Epithelial cell of prostate (primary cell): Measurements from ENCODE around the gene PRSS53.
"Not testable (repeated sequence)": the region's sequence is repeated elsewhere in the genome, so short reads cannot be mapped to it uniquely, and the experiment has no call there.

Experiments
- DNase-seq: peaks from one replicate; pipeline ENCODE4 v3.0.0-alpha.2; 2011; ENCODE audit warnings: low read depth, low spot score
- H3K27ac ChIP-seq: fragments of 450-650 bp; 2 replicates; pipeline ENCODE4 v1.5.1; 2017; ENCODE audit warnings: mild to moderate bottlenecking

Gene PRSS53

DNA sequence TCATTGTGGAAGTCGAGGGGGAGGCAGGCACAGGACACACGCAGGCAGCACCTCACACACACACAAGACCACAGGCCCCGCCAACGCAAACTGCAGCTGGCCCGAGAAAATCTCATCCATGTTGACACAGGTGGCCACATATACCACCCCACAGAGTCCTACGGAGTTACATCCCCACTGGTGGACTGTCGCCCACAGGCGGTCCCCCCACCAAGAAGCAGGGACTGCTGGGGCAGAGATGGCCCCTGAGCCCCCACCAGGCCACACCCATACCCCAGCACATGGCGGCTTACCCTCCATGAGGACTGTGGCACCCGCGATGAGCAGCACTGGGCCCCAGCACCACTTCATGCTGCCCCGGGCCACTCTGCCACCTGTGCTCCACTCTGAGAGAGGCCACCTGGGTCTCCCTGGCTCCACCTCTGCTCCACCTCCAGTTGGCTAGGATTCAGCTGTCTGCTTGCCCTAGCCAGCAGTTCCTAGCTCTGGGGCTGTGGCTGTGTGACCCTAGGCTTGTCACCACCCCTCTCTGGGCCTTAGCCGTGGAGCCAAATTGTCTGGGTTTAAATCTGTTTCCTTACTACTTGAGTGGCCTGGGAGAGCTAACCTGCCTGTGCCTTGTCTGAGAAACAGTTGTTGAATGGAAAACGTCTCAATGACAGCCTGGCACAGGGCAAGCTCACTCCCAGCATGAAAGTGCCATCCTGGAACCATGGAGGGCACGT lies at the start of gene PRSS53:
TSS of gene PRSS53 (minus strand) at position 485 of the 725 bp plus-strand sequence. CDS start at position 351, 134 bp downstream.
- no peak within 1 kb of the TSS for H3K27ac ChIP-seq

DNA sequence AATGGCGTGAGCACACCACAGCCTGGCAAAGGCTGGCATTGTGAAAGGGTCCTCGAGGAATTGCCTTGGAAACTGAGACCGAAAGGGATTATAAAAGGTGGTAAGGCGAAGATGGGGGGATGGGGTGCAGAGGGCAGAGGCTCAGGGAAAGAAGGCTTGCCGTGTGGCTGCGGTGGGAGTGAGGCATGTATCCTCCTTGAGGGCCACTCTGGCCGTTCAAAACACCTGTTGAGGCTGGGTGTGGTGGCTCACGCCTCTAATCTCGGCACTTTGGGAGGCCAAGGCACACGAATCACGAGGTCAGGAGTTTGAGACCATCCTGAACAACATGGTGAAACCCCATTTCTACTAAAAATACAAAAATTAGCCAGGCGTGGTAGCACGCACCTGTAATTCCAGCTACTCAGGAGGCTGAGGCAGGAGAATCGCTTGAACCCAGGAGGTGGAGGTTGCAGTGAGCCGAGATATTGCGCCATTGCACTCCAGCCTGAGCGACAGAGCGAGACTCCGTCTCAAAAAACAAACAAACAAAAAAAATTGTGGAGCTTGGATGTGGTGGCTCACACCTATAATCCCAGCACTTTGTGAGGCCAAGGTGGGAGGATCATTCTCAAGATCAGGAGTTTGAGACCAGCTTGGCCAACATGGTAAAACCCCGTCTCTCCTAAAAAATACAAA lies 48.2 kb upstream of the PRSS53 start:
- not testable (repeated sequence) for H3K27ac ChIP-seq, DNase-seq

More for the DNA sequence above, at the start of gene PRSS53:
- no peak for DNase-seq

DNA sequence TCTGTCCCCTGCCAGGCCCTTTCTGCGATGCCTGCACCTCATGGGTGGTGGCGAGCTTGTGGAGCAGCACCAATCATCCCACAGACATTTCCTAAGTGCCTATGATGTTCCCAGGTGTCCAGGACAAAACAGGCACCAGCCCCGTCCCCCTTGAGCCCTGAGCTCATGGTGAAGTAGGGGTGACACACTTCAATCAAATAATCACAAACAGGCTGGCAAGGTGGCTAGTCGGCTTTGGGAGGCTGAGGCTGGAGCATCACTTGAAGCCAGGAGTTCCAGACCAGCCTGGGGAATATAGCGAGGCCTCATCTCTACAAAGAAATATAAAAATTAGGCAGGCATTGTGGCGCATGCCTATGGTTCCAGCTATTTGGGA lies 47.5 kb upstream of the PRSS53 start:
- DNase-seq: no peak
- H3K27ac ChIP-seq: no peak overlapping the region

DNA sequence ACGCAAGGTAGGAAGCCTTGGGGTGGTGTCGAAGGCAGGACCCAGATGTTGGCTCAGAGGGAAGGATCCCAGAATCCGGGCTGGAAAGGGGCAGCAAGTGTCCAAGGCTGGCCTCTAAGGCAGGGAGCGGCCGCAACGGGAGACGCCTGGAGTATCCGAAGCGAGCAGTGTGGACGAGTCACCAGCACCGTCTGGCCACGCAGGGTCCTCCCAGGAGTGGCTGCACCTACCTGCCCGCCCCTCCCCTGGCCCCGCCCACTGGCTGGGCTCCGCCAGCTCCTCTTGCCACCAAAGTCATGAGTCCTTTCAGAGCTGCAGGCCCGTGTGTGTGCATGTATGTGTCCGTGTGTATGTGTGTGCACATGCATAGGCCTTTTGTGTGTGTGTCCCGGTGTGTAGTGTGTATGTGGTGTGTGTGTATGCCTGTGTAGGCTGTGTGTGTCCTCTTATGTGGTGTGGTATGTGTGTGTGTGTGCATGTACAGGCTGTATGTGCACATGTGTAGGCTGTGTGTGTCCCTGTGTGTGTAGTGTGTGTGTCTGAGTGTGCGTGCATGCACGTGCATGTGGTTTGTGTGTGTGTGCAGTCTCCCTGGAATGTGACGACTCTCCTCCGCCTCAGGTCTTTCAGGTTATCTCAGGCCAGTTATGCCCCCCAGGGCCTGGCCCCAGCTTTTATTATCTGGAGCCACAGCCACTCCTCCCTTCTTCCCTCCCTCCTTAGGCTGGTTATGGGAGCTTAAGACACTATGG lies 47.0 kb upstream of the PRSS53 start, which contains the start of gene PRSS8:
TSS of gene PRSS8 (minus strand) at position 193 of the 752 bp plus-strand sequence. CDS start 229 bp downstream, outside the sequence.
- H3K27ac ChIP-seq: peak within 1 kb of the TSS; percentile 96
- DNase-seq: no peak

DNA sequence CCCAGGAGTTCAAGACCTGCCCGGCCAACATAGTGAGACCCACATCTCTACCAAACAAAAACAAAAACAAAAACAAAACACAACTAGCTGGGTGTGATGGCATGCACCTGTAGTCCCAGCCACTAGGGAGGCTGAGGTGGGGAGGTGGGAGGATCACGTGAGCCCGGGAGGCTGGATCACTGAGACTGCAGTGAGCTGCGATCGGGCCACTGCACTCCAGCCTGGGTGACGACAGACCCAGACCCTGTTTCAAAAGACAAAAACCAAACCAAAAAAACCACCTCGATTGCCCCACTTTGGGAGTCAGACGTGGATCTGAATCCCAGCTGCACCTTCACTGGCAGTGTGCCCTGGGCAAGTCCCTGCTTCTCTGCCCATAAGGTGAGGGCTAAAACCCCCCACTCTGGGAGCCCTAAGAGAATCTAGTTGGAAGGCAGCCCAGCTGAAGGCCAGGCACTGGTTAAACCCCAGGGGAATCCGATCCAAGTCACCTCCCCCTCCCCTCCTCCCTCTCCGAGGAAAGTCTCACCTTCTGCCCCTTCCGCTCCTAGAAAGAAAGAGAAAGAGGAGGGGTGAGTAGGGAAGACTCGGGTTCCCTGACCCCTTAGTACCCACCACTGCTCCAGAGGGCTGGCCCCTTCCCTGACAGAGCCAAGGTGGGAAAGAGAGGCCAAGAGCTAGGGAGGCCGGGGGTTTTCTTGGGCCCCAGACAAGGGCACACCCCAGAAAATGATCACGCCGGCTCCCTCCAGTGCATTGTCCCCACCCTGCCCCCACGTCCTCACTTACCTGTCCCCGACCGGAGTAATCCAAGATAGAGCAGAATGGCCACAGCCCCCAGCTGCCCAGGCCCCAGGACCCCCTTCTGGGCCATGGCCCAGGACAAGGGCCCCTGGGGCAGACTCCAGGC lies 46.1 kb upstream of the PRSS53 start:
- H3K27ac ChIP-seq: peak overlapping the region; percentile 96
- DNase-seq: no peak

DNA sequence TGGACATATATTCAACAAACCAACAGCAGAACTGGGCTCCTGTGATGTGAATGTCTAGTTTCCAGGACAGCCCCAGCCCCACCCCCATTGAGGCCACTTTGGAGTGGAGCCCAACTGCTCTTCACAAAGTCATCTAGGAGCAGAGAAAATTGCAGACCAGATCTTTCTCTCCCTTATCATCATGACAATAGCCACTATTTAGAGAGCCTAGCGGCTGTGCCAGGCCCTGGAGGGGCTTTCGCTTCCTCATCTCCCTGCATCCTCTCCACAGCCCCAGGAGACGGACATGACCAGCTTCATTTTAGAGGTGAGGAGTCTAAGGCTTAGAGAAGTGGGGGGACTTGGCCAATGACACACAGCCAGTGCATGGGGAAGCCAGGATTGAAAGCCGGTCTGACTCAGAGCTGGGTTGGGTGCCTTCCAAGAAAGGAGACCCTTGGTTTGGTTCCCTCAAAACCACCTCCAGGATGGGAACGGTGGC lies 45.4 kb upstream of the PRSS53 start:
- no peak for DNase-seq
- H3K27ac ChIP-seq: peak overlapping the region; percentile 96

DNA sequence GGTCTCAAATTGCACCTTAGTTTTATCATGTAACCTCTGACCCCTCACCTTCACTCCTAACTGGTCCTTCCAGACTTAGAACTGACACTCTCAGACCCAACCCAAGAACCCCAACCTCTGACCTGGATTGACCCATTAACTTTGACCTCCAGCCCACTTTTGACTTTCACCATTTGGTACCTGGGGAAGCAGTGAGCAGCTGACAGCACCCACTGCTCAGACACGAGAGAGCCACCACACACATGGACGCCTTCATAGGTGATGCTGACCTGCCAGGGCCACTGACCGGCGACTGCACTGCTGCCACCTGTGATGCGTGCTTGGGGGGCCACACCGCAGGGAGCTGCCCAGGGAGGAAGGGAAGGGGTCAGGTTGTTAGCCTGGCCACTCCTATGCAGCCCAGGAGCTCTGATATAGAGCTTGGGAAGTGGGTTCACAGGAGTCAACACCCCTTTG lies 44.3 kb upstream of the PRSS53 start:
- peak overlapping the region; percentile 96 for H3K27ac ChIP-seq
- no peak for DNase-seq

DNA sequence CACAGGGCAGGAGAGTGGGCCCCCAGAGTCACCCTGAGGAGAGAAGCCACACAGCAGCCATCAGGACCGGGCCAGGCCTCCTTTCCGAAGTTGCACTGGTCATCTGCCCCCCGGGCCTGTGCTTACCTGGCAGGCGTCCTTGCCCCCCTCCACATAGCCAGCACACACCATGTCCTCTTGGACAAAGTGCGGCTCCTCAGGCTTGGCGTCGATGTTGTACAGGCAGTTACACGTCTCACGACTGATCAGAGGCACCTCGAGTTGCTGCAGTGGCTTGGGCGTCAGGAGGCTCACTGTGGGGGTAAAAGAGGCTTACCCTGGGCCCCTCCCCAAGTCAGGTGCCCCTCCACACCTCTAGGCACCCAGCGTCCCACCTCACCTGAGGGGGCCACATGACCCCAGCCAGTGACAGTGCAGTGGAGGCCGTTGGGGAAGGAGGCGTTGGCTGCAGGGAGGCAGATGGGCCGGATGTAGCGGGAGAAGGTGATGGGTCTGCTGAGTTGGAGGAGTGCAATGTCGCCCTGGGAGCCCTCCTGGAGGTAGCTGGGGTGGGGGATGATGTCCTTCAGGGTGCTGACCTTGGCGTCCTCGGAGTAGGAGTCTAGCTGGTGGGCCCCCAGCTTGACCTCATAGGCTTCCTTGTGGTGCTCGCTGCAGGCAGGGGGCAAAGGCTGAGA lies 43.7 kb upstream of the PRSS53 start:
- H3K27ac ChIP-seq: peak overlapping the region; percentile 96

DNA sequence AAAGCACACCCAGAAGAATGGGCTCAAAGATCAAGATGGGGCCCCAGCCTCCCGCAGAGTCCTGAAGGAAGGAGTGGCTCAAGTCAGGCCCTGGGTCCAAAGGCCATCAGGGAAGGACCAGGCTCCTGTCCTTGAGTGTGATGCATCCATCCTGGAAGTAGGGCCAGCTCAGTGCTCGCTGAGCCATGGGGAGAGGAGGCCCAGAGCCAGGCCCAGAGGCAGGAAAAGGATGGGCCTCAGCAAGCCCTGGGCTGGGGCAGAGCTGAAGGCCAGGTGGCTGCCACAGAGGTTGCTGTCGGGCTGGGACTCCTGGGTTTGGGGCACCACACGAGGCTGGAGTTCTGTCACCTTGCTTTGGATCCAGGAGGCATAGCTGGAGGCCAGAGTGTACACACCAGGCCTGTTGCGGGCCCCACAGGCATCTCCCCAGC lies 43.1 kb upstream of the PRSS53 start:
- peak overlapping the region; percentile 96 for H3K27ac ChIP-seq

More for the DNA sequence above, 43.7 kb upstream of the PRSS53 start:
- DNase-seq: no peak

DNA sequence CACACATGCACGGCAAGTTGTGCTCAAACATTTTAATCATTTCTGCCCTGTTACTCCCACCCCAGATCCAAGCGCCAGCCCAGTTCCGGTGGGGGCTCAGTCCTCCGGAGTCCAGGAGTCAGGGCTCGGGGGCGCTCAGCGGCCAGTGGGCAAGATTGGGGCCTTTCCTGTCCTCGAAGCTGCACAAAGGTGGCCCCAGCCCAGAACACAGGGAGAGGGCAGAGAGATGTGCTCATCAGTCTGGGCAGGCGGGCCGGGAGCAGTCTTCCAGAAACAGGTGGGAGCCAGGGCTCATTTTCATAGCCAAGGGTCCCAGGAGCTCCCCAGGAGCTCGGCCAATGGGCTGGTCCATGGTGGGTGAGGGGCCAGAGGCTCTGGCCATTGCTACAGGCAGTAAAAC lies 42.7 kb upstream of the PRSS53 start:
- peak overlapping the region; percentile 96 for H3K27ac ChIP-seq
- DNase-seq: no peak

More for the DNA sequence above, 43.1 kb upstream of the PRSS53 start:
- no peak for DNase-seq

DNA sequence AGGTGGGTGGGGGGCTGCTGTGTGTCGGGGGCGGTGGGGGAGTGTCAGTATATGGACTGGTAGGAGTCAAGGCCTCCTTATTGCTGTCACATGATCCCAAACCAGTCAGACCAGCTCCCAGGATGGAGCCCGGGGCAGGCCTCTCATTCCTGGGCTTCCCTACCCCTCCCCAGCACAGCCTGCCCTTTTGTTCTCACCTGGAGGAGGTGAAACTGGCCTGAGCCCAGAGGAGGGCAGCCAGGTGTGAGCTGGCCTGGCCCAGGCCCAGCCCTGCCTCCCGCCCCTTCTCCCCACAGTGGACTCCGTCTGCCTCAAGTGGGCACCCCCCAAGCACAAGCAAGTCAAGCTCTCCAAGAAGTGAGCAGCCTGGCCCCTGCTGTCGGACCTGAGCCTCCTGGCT lies 42.2 kb upstream of the PRSS53 start:
- peak overlapping the region; percentile 96 for H3K27ac ChIP-seq
- DNase-seq: no peak

DNA sequence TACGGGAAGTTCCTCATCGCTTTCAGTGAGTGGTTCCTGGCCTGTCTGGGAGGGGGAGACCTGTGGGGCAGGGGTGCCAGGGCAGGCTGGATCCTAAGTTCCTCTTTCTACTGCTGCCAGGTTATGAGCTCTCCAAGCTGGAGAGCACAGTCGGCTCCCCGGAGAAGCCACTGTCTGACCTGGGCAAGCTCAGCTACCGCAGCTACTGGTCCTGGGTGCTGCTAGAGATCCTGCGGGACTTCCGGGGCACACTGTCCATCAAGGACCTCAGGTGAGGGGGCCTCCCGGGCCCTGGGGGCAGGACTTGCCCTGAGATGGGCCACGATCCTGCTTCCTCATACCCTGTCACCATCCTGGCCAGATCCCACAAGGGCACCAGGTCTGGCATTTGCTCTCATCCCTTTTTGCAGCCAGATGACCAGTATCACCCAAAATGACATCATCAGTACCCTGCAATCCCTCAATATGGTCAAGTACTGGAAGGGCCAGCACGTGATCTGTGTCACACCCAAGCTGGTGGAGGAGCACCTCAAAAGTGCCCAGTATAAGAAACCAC lies 41.7 kb upstream of the PRSS53 start:
- H3K27ac ChIP-seq: peak overlapping the region; percentile 96
- no peak for DNase-seq

DNA sequence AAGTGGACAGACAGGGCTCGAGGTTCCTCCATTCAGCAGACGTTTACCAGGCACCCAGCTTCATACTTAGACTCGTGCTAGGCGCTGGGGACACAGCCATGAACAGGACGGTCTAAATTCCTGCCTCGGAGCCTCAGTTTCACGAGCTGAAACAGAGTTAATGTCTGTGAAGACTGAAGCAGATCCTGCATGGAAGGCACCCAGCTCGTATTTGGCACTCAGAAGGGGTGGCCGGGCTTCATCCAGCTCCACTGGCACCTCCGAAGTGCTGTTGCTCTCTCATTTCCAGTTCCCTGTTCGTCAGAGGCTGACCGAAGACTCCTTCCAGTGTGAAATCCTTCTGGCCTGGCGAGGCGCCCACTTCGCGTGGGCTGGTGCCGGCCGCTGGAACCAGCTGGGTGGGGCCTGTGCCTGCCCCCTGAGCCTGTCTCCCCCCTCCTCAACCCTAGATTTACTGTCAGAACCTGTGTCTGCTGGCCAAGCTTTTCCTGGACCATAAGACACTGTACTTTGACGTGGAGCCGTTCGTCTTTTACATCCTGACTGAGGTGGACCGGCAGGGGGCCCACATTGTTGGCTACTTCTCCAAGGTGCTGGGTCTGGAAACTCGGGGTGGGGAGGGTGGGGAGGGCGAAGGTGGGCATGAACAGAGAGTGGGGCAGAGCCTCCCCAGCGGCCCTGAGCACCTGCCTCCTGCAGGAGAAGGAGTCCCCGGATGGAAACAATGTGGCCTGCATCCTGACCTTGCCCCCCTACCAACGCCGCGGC lies 41.0 kb upstream of the PRSS53 start:
- DNase-seq: no peak

DNA sequence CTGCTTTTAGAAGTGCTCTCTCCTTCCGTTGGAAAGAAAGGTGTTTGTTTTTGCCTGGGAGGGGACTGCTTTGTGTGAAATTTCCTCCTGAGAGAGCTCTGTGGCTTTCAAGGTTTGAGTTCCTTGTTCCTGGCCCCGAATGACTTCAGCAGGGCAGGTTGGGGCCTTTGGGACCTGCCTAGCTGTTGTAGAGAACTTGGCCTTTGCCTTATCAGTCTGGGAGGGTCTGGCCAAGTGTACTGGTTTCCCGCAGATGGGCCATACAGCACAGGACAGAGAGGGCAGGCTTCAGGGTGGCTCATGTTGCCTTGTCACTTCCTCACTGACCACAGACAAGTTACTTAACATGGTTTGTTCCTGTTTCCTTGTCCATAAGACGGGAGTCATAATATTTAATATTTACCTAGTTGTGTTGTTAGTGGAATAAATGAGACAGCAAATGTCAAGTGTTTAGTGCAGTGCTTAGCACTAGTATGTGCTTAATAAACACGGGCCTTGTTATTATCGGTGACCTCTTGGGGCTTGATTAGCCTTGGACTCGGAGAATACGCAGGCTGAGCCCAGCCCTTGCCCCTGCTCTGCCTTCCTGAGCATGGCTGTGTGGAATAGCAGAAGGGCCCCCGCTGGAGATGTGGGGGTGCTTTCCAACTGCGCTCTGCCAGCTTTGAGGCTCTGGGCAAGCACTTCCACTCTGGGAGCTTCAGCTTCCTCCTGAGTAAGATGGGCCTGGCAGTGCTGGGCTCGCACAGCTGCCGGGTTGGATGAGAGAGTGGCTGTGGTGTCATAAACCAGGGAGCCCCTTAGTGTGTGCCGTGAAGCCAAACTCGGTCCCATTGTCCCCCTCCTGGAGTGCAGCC lies 40.2 kb upstream of the PRSS53 start:
- no peak for DNase-seq
- H3K27ac ChIP-seq: peak overlapping the region; percentile 96

More for the DNA sequence above, 41.0 kb upstream of the PRSS53 start:
- peak overlapping the region; percentile 96 for H3K27ac ChIP-seq

DNA sequence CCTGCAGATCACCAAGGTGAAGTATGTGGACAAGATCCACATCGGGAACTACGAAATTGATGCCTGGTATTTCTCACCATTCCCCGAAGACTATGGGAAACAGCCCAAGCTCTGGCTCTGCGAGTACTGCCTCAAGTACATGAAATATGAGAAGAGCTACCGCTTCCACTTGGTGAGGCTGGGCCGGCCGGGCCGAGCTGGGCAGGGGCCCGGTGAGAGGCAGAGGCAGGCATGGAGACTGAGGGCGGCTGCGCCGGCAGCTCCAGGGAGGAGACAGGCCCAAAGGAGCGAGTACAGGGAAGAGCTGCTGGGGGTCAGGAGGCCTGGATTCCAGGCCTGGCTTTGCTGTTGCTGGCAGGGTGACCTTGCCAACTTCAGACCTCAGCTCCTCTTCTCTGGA lies 38.4 kb upstream of the PRSS53 start:
- H3K27ac ChIP-seq: no peak overlapping the region
- no peak for DNase-seq

DNA sequence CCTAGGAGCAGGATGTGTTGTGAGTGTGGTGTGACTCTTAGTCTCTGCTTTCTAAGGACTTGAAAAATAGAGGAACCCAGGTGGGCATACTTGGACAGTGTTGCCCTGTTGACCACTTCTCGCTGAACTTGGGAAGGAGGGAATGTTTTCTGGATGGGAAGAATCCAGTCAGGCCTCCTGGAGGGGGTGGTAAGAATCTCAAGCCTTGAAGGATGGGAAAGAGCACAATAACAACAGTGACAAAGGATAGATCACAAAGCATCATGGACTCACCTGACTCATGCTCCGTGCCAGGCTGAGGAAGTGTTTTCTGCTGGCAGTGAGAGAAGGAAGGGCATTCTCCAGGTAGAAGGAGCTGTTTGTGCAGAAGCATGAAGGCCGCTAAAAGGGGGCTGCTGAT lies 37.1 kb upstream of the PRSS53 start:
- H3K27ac ChIP-seq: no peak overlapping the region

DNA sequence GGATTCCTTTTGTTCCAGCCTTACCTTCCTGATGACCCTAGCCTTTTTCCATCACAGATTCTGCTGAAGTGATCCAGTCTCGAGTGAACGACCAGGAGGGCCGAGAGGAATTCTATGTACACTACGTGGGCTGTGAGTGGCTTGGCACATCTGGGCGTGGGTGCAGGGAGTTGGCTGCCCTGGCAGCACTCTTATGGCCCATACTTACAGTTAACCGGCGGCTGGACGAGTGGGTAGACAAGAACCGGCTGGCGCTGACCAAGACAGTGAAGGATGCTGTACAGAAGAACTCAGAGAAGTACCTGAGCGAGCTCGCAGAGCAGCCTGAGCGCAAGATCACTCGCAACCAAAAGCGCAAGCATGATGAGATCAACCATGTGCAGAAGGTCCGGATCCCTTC lies 31.4 kb upstream of the PRSS53 start:
- DNase-seq: no peak
- H3K27ac ChIP-seq: no peak overlapping the region

More for the DNA sequence above, 37.1 kb upstream of the PRSS53 start:
- DNase-seq: no peak
